Colonic mucosa (tissue), 4 donors: ENCODE data around the gene ERCC1. TPM values are rescaled to one million over a fixed set of nuclear protein-coding genes. Genes with fewer than 3 reads are reported as not detected.

Experiments used
- DNase-seq: peaks from one replicate; pipeline ENCODE4 v3.0.0-alpha.2; 2020
- H3K27ac ChIP-seq: fragments of 200-600 bp; one replicate; pipeline ENCODE4 v1.8.0; 2021
- H3K27me3 ChIP-seq: fragments of 200-600 bp; one replicate; pipeline ENCODE4 v1.8.0; 2021
- H3K36me3 ChIP-seq: fragments of 200-600 bp; one replicate; pipeline ENCODE4 v1.8.0; 2021
- H3K4me1 ChIP-seq: fragments of 200-600 bp; one replicate; pipeline ENCODE4 v1.8.0; 2021; ENCODE audit warnings: mild to moderate bottlenecking
- H3K4me3 ChIP-seq: fragments of 200-600 bp; one replicate; pipeline ENCODE4 v1.8.0; 2021
- H3K9ac ChIP-seq, 2 donors: one replicate each; pipeline ENCODE4 v1.7.0; 2013; ENCODE audit warnings: control low read depth in 2 of 2, low read depth in 2 of 2, low read length in 2 of 2
- H3K9me3 ChIP-seq: fragments of 200-600 bp; one replicate; pipeline ENCODE4 v1.8.0; 2021
- intact Hi-C: fragments of 100-400 bp; cut with DNase I; formaldehyde crosslinking; loops from one replicate; pipeline ENCODE4 v1.14.1; 2022
- total RNA-seq, 2 donors: library from RNA; stranded (reverse); fragmentation: NEBNext Ultra II Directional in 1 of 2; extraction: Animal tissue kit (Norgen Biotek cat#: 25700) in 1 of 2; gene quantifications; one replicate each; pipeline ENCODE4 v1.2.1, GENCODE V29; 2021
- TF ChIP-seq, protein P1 (sequence below): fragments of 200-600 bp; IDR thresholded peaks from one replicate; pipeline ENCODE4 v1.8.0; 2022; ENCODE audit warnings: antibody characterized with exemption, mild to moderate bottlenecking
- donor health status: healthy.
- donor health status: DM: no; HTN: no; CAD: no.
- donor health status: DM: no; HTN: no; CAD: no.

Gene ERCC1
- total RNA-seq, 2 donors from 2014 or later = 30.0 to 37.3 TPM

DNA sequence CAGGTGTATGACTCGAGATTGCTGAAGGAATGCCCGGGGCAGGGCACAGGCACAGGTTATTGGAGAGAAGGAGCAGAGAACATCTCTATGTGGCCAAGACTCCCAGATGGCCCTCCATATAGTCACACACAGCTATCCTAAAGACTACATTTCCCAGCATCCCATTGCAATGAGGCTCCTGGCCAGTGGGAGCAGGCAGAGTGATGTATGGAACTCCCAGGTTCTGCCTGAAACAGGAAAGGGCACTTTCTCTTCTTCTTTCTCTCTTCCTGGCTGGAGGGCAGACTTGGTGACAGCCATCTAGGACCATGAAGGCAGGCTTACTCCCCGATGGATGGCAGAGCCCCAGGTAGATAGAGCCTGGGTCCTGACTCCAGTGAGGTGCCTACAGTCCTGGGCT is 32.4 kb downstream of the ERCC1 start:
- no peaks in the 10 kb centered on the region for H3K4me1 ChIP-seq
- TF ChIP-seq, protein P1, sequence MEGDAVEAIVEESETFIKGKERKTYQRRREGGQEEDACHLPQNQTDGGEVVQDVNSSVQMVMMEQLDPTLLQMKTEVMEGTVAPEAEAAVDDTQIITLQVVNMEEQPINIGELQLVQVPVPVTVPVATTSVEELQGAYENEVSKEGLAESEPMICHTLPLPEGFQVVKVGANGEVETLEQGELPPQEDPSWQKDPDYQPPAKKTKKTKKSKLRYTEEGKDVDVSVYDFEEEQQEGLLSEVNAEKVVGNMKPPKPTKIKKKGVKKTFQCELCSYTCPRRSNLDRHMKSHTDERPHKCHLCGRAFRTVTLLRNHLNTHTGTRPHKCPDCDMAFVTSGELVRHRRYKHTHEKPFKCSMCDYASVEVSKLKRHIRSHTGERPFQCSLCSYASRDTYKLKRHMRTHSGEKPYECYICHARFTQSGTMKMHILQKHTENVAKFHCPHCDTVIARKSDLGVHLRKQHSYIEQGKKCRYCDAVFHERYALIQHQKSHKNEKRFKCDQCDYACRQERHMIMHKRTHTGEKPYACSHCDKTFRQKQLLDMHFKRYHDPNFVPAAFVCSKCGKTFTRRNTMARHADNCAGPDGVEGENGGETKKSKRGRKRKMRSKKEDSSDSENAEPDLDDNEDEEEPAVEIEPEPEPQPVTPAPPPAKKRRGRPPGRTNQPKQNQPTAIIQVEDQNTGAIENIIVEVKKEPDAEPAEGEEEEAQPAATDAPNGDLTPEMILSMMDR = no peak
- H3K4me3 ChIP-seq = no peak overlapping the region
- no peak for DNase-seq
- intact Hi-C loops = no loop called here
- H3K9ac ChIP-seq = no peak overlapping the region
- no peaks in the 10 kb centered on the region for H3K36me3 ChIP-seq
- no peak overlapping the region for H3K27ac ChIP-seq
- H3K9me3 ChIP-seq = no peaks in the 10 kb centered on the region
- H3K27me3 ChIP-seq = no peaks in the 10 kb centered on the region

DNA sequence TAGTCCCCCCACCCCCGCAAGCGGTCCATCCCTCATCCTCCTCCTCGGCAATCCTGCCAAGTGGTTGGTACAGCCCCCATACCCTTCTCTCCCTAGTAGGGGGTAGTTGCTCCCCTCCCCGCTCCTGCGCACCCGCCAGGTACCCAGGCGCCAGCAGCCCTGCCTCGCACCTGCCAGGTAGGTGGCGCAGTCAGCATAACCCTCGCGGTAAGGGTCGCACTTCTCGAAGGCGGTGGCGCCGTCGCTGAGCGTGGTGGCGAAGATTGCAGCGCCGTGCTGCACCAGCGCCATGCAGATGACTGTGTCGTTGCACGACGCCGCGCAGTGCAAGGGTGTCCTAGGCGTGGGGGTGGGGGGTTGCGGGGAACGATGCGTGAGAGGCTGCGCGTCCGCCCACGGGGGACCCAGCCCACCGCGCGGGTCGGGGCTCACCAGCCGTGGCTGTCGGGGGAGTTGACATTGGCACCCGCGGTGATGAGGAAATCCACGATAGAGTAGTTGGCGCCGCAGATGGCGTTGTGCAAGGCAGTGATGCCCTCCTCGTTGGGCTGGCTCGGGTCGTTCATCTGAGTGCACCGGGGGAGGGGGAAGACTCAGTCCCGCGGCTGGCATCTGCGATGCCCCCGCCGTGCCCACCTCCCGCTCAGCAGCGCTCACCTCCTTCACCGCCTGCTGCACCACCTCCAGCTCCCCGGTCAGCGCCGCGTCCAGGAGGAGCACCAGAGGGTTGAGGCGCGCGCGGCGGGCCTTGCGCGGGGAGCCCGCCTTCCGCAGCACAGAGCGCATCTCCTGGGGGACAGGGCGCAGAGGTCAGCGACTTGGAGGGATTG is 38.1 kb downstream of the ERCC1 start:
- Histone ChIP-seq H3K9ac (no peak overlapping the region), H3K4me3 (no peak overlapping the region), H3K36me3 (no peaks in the 10 kb centered on the region), H3K27ac (no peak overlapping the region), H3K4me1 (no peaks in the 10 kb centered on the region), H3K27me3 (peaks cover 14% of the 10 kb centered on the region), H3K9me3 (no peaks in the 10 kb centered on the region)
- TF ChIP-seq, protein P1 = no peak
- intact Hi-C loops = no loop called here
- DNase-seq = no peak

DNA sequence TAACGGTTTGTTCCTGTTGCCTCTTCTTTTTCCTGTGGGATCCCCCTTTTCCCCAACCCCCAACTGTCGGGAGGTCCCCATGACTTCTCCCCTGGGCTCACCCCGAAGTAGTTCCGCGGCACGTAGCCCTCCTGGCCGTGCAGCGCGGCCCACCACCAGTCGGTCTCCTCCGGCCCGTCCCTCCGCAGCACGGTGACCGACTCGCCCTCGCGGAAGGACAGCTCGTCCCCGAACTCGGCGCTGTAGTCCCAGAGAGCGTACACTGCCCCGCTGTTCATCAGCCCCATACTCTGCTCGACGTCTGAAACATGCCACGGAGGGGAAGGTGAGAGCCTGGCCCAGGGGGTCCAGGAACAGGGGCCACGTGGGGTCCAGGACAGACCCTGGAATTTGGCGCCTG is 41.3 kb downstream of the ERCC1 start:
- Histone ChIP-seq H3K27ac (no peak overlapping the region), H3K9me3 (no peaks in the 10 kb centered on the region), H3K4me3 (no peak overlapping the region), H3K27me3 (peaks cover 14% of the 10 kb centered on the region), H3K36me3 (no peaks in the 10 kb centered on the region), H3K4me1 (no peaks in the 10 kb centered on the region), H3K9ac (no peak overlapping the region)
- no peak for DNase-seq
- intact Hi-C loops = no loop called here
- TF ChIP-seq, protein P1 = no peak

DNA sequence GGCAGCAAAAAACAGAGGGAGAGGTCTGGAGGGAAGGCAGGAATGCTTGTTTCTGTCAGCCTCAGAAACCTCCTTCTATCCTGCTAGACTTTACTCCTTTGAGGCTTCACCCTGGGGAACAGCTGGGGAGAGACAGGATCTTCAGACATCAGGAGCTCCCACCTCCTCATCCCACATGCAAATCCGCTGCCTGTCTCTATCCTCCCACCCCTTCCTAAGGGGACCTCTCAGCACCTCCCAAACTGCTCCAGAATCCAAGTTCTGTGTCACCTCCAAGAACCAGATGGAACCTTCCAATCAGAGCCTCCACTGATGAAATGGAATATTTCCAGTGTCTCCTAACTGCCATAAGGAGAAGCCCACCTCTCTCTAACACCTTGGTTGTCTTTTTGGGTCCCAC is 43.6 kb downstream of the ERCC1 start:
- H3K9me3 ChIP-seq = no peaks in the 10 kb centered on the region
- no peak overlapping the region for H3K9ac ChIP-seq
- intact Hi-C loops = no loop called here
- H3K4me1 ChIP-seq = no peaks in the 10 kb centered on the region
- no peaks in the 10 kb centered on the region for H3K36me3 ChIP-seq
- peaks cover 5% of the 10 kb centered on the region for H3K27me3 ChIP-seq
- TF ChIP-seq, protein P1 = no peak
- H3K27ac ChIP-seq = no peak overlapping the region
- DNase-seq = no peak
- H3K4me3 ChIP-seq = no peak overlapping the region

DNA sequence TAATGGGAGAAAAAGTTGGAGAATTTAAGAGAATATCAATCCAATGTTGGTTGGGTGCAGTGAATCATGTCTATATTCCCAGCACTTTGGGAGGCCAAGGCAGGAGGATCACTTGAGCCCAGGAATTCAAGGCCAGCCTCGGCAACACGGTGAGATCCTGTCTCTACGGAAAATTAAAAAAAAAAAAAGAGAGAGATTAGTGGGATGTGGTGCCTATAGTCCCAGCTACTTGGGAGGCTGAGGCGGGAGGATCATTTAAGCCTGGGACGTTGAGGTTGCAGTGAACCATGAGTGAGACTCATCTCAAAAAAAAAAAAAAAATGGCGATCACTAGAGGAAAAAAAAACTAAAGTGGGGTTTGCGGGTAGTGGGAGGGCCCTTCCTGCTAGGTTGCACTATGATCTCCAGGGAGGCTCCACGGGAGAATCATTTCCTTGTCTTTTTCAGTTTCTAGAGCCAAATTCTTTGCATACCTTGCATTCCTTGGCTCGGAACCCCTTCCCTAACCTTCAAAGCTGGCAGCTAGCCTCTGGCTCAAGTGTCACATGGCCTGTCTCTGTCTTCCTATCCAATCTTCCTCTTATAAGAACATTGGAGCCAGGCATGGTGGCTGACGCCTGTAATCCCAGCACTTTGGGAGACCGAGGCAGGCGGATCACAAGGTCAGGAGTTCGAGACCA is 47.5 kb downstream of the ERCC1 start:
- intact Hi-C loops = no loop called here
- Histone ChIP-seq H3K9me3 (no peaks in the 10 kb centered on the region), H3K4me1 (no peaks in the 10 kb centered on the region), H3K36me3 (no peaks in the 10 kb centered on the region), H3K9ac (no peak overlapping the region), H3K27me3 (no peaks in the 10 kb centered on the region), H3K4me3 (no peak overlapping the region), H3K27ac (no peak overlapping the region)
- no peak for DNase-seq
- TF ChIP-seq, protein P1 = no peak
